Astrocyte of the cerebellum (primary cell): ENCODE data around the gene CALHM4.

Experiments
- DNase-seq: peaks from one replicate; pipeline ENCODE4 v3.0.0-alpha.2; 2011; ENCODE audit warnings: low read depth
- H3K4me3 ChIP-seq: 2 replicates; pipeline ENCODE4 v1.5.1; 2011; ENCODE audit warnings: mild to moderate bottlenecking, low read depth, low read length, moderate library complexity
- CTCF ChIP-seq: IDR thresholded peaks from 2 replicates; pipeline ENCODE4 v1.5.1; 2012; ENCODE audit warnings: low read length, low read depth, moderate library complexity, mild to moderate bottlenecking; ENCODE audit errors: missing control alignments
- in situ Hi-C: cut with HindIII; loops from 2 replicates; pipeline ENCODE4 v1.10.0; 2017; ENCODE audit warnings: low sequenced_read_pairs

Gene CALHM4

DNA sequence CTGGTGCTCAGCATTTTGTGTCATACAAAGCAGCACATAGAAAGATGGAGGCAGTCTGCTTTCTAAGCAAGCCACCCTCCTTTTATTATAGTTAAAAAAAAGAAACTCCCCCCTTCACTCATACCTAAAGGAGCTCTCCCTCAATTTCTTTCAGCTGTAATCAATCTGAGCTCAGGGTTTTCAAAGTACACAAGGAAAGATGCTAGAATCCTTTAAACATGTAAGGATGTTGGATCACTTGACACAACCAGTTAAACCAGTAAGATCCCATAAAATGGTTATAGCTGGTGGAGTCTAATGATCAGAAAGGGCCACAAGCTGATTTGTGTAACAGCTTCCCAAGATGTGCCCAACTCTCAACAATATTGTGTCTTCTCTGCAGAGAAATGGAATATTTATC, at the start of gene CALHM4:
TSS of gene CALHM4 (plus strand) at position 301 of the 400 bp plus-strand sequence. CDS start at position 344, 43 bp downstream.
- DNase-seq, result no peak
- H3K4me3 ChIP-seq, result no peak within 1 kb of the TSS
- TF ChIP-seq CTCF, result no peak
- in situ Hi-C loops, result no loop called here

DNA sequence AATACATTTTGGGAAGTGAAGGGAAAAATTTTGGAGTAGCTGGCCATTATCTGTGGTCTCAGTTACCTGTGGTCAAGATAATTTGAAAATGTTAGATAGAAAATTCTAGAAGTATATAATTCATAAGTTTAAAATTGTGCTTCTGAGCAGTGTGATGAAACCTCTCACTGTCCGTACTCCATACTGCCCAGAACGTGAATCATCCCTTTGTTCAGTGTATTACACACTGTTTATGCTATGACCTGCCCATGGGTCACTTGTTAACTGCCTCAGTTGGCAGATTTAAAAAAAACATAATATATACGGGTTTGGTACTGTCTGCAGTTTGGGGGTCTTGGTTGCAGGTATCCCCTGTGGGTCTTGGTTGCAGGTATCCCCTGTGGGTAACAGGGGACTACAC, 46.2 kb upstream of the CALHM4 start:
- in situ Hi-C loops, result no loop called here
- H3K4me3 ChIP-seq, result no peak overlapping the region
- TF ChIP-seq CTCF, result no peak
- DNase-seq, result no peak

GRCh38 chr6:116508527-116508926, 45.0 kb upstream of the CALHM4 start:
- no peak for DNase-seq
- no peak overlapping the region for H3K4me3 ChIP-seq
- no peak for TF ChIP-seq CTCF
- in situ Hi-C loops, result no loop called here

- peak; percentile 62 for DNase-seq
- peak; percentile 57 for TF ChIP-seq CTCF
- H3K4me3 ChIP-seq, result peak within 1 kb of the TSS; percentile 31
- in situ Hi-C loops, result no loop called here
Observed at GRCh38 chr6:116511424-116512110, 42.0 kb upstream of the CALHM4 start, which contains the start of gene CALHM5. Gene CALHM5, plus strand, starts transcription at chr6:116511639. Its CDS starts 58 bp downstream, at chr6:116511697.

GRCh38 chr6:116512111-116512559, 41.4 kb upstream of the CALHM4 start:
- in situ Hi-C loops, result no loop called here
- peak overlapping the region; percentile 31 for H3K4me3 ChIP-seq
- no peak for DNase-seq
- no peak for TF ChIP-seq CTCF

GRCh38 chr6:116512734-116513133, 40.8 kb upstream of the CALHM4 start:
- no peak for TF ChIP-seq CTCF
- in situ Hi-C loops, result no loop called here
- DNase-seq, result no peak
- peak overlapping the region; percentile 31 for H3K4me3 ChIP-seq
